GM21717 (cell line): ENCODE measurements around the gene PTPRK.

Experiments used
- ATAC-seq: cut with Tn5 transposase; IDR thresholded peaks from one replicate; pipeline ENCODE4 v1.9.1; 2021; ENCODE audit warnings: mild to moderate bottlenecking, moderate library complexity; ENCODE audit not compliant: unreplicated experiment

The PTPRK gene

DNA sequence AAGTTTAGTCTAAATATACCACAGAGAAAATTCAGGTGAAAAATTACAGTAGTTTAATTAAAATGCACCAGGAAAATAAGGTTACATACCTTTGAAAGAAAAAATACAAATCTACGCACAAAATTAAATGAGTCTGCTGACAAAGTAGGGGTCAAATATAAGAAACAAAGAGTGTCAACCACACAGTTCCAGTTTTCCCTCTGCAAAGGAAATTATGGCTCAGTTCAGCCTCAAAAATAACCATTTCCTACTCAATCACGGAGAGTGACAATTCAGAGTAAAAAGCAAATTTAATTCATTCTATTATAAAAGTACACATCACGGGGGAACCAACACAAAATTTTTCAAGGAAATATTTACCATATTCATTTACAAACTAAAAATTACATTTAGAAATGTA is 124.8 kb downstream of the PTPRK start:
- no peak for ATAC-seq

DNA sequence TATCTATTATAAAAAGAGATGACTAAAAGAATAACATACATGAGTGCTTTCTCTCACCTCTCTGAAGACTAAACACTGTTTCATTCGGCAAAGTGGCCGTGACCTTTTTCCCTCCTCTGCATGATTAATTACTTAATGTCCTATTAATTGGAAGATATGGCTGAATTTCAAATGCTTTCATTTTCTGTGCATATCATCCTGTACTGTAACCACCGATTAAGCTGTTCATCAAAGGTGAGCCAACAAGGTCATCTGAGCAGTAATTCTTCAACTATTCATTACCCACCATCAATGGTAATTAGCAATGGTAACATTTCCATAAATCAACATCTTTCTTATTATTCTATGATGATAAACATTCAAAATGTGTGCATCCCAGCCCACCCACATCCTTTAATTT is 125.2 kb downstream of the PTPRK start:
- no peak for ATAC-seq

DNA sequence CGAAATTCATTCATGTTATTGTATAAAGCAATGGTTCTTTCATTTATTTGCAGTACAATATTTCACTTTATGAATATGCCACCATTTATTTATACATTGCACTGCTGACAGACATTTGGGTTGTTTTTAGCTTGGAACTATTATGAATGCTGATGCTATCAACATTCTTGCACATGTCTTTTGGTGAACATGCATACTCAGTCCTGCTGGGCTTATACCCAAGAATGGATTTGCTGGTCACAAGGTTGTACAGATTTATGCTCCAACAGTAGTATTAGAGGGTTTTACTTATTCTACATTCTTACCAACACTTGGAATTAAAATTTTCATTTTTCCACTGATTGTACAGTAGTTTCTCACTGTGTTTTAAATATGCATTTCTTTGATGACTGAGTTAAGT is 126.2 kb downstream of the PTPRK start:
- no peak for ATAC-seq

DNA sequence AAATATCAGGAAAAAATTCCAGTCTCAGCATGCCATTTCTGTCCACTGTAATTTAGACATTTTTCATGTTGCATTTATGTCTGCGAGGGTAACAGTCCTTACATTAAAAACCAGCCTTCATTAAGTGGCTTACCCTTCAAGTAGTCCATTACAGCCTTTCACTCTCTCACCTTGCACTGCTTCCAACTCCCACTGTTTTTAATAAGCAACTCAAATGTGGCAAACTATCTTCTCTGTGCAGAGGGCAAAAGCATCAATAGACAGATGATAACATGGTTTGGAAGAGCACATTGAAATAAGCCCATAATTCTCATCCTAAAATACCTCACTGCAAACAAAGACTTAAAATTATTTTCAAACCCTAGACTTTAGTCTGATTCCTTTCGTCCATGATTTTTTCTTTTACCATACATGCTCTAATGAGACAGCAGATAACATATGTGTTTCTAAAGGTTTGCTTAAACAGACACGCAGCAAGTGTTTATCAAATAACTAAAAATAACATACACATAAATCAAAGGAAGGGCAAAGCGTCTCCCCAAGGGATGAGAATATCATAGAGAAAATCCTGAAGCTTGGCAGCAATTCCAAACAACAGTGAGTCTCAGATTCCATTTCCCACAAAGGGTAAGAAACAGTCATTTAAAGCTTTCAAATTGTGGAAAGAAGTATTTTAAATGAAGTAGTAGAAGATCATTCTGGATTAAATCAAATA is 130.4 kb downstream of the PTPRK start:
- no peak for ATAC-seq

DNA sequence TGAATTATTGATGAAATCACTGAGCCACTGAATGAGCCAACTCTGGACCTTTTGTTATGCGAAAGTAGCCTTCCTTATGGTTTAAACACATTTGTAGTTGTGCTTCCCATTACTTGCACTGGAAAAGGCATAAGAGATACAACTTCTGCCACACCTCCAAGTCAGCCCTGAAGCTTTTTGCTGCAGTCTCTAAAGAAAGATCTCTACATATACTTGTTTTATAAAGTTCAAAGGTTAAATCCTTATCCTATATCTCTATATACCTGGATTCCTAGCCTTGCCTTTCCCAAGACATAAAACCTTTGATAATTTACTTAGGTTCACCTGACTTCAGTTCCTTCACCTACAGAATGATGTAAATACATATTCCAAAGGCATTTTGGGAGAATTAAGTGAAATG is 132.0 kb downstream of the PTPRK start:
- ATAC-seq, result no peak

DNA sequence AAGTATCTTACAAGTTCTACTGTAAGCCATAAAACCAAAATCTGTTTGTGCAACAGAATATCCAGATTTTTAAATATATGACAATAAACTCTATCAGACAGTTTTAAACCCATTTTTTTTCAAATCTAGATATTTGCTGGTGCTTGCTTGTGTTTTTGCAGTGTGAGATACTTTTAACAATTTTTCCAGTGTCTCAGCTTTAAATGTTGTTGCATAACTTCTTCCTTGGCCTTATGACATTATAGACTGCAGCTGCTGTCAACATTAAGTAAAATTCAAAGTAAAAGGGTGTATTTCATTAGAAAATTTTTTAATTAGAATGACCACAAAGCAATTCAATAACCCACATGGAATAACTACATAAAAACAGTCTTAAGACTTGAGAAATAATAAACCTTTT is 139.5 kb downstream of the PTPRK start:
- ATAC-seq, result no peak

DNA sequence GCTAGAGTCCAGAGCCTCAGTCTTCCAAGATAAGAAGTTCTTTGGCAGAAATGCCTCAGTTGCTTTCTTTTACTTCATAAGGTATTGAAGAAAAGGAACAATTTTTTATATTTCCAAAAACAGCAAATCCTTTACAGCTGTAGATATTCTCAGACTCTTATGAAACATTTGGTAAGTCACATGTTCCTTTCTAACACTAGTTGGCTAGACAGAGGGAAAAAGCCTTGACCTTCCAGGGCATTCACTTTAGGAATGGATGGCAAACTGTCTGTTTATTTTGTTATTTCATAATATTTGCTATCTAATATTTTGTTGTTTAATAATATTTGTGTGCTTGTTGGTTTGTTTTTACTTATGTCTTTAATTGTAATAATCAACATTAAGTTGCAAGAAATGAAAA is 140.8 kb downstream of the PTPRK start:
- no peak for ATAC-seq

DNA sequence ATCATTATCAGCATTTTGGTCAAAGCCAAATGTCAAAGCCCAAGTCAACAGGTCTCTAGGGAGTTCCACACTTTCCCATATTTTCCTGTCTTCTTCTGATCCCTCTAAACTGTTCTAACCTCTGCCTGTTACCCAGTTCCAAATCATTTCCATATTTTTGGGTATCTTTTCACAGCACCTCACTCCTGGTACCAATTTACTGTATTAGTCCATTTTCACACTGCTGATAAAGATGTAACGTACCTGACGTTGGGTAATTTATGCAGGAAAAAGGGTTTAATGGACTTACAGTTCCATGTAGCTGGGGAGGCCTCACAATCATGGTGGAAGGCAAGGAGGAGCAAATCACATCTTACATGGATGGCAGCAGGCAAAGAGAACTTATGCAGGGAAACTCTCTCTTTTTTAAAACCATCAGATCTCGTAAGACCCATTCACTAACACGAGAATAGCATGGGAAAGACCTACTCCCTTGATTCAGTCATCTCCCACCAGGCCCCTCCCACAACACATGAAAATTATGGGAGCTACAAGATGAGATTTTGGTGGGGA is 143.4 kb downstream of the PTPRK start:
- no peak for ATAC-seq

DNA sequence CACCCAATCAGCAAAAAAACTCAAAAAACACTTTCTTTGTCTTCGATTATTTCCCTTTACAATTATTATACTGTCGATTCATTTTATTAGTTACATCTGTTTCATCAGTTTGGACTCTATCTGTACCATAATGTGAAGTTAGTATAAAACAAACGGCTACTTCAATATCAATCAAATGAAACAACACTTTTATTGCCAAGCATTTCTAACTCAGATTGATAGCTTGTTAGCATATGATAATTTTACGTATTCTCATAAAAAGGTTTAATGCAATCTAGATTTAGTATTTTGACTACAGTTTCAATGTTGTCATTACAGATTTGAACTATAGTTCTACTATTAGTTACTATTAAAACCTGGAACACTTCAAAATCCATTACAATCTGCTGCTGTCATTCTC is 149.3 kb downstream of the PTPRK start:
- no peak for ATAC-seq

DNA sequence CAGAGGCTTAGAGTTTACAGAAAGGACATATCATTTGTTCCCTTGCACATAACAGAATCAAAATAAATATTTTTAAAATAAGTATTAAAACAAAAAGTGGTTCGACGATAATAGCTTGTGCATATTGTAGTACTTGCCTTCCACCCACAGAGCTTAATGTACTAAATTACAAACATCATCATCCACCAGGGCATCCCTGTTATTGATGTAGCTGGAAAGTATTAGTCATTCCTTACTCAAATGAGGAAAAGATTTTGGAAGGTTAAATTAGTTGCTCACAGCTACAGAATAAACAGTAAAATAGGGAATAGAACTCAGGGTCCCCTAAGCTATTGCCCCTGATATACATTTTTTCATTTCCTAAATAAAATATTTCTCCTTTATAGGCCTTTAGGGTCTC is 150.3 kb downstream of the PTPRK start:
- no peak for ATAC-seq

DNA sequence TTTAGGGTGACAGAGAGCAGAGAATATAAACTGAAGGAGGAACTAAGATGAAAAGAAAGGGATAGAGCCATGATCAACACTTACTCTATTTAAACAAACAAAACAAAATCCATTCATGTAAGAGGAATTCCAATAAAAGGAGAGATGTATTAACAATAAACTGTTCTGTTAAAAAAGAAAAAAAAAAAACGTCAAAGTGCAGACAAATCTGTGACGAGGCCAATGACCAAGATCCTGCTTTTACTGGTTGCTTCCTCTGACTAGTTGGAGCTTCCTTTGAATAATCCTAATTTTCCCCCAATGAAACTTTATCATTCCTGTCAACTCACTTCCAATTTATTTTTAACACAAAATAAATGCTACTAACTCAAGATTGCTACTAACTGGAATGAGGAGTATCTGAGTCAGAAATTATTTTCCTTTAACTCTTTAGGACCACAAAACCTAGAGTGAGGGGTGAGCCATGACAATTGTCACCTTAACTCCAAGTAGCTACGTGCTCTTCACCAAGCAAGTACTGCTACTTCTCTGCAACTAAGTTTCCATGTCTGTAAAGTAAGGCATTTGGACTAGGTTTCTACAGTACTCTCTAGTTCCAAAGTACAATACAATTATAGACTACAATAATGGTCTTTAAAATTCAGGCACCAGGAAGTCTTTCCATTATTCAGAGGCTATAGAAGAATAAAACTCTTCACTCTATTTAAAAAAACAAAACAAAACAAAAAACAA is 152.0 kb downstream of the PTPRK start:
- ATAC-seq, result no peak

DNA sequence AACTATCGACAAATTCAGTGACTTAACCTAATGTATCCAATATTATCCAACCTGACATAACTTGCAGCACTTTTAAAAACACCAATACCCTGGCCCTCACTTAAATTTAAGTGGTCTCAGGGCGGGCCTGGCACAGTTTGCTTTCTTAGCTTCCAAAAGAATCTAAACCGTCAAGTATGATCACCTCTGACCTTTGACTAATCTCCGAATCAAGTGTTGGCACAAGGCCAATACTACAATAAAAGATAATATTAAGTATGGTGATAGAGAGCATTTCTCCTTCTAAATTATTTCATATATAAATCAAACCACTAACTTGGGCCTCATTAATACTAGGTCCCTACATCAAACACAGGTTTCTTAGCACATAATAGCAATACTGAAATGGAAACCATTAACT is 153.0 kb downstream of the PTPRK start:
- ATAC-seq, result no peak

DNA sequence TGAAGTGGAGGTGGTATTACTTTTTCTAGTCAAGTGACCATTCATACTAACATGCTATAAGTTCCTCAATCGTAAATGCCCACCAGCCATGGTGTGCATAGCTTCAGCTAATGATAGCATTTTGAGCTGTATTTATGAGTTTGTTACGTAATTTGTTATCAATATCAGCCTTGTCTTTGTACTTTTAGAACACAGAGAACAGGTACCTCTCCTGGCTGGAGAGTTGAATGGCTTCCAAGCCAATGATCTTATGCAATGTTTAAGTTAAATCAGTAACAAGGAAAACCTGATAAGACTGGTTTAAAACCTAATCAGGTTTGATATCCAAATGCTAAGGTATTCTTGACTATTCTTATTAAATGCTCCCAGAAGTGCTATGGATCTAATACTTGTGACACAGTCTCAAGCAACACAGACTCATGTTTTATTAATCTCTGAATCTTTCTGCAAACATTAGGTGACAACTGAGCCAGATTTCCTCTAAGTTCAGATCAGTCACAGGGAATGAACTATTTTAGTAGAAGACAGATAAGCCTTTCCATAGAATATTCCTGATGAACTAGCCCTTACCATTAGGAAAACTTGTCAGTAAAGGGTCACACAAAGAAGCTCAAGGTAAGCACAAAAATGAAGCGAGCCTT is 154.8 kb downstream of the PTPRK start:
- no peak for ATAC-seq

DNA sequence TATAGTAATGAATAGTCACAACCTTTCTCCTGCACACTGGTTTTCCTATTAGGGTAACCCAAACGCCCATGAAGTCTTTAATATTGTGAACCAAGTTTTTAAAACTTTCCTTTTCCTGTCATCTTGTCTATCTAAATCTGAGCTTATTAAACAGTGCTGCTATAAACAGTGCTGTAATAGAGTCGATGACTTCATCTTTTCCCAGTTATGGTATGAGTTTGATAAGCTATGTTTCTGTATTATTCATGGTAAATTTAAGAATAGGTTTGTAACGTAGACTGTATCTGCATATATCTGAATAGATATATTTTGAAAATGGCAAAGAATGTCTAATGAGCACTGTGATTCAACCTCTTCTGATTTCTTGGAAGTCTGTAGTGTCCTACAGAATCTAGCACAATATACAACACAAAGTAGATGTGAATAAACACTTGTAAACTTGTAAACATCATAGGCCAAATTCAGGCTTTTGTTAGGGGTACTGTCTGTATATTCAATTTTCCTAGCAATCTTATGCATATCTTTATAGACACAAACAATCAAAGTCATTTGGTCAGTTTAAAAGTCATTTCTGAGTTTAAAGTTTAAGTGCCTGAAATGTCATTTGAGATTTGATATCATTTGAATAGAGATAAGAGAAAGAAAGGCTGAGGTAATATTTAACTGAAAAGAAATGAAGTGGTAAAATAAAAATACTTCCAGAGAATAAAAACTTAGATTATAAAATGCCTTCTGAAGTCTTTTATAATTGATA is 155.5 kb downstream of the PTPRK start:
- ATAC-seq, result no peak

DNA sequence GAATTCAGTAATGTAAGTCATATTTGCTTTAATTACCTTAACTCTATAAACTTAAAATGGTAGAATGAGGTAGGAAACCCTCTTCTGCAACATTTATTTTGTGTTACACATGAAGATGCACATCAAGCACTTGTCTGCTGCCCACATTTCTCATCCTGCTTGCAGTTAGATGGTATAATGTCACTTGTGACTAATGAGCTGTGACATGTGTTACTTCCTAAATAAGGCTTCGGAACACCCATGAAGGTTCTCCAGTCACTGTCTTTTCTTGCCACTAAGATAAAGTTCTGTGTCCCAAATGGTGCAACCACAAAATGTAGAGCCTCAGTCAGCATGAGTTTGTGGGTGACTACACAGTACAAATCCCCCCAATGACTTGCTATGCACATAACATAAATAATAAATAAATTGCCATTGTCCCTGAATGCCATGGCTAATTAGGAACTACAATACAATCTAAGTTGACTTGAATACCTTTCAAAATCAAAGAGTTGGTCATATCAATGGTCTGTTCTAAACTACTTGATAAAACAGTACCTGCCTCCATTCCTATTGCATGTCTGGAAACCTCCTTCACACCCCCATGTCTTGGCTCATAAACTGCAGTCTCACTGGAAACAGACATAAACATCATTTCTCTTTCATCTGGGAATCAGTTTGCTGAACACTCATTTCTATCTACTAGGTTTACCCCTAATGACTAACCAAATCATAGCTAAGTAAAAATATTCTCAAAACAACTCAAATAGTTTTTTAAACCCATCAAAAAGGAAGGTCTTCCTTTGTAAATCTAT is 157.2 kb downstream of the PTPRK start:
- ATAC-seq, result no peak

DNA sequence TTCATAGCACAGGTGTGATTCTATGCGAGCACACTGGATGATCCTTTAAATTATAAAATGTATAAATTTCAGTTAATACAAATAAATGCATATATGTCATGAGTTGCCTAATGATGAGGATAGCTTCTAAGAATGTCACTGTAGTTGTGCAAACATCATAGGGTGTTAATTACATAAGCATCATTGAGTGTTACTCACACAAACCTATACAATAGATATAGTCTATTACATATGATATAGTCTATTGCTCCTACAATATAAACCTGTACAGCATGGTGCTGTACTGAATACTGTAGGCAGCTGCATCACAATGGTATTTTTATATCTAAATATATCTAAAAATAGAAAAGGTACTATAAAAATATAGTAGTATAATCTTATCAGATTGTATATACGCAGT is 159.0 kb downstream of the PTPRK start:
- no peak for ATAC-seq

DNA sequence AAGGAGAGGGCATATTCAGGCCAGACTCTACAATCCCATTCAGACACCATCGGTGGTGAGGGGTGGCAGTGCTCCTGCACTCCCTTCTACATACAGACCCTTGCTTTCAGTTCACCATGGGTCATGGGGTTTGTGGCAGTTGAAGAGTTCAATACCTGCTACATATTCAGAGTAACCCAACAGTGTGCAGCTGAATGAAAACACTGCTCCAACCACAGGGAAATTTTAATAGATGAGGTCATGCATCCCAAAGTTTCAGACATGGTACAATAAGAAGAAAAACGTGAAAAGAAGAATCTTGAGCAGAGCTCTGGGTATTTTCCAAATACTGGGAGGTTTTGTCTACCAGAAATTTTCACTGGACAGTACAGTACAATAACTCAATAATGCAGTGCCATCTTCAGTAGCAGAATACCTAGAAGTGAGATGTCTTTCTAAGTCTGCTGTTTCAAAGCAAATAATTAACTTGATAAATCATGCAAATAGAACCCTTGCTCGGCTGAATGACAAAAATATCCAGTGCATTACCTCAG is 162.1 kb downstream of the PTPRK start:
- ATAC-seq, result no peak

DNA sequence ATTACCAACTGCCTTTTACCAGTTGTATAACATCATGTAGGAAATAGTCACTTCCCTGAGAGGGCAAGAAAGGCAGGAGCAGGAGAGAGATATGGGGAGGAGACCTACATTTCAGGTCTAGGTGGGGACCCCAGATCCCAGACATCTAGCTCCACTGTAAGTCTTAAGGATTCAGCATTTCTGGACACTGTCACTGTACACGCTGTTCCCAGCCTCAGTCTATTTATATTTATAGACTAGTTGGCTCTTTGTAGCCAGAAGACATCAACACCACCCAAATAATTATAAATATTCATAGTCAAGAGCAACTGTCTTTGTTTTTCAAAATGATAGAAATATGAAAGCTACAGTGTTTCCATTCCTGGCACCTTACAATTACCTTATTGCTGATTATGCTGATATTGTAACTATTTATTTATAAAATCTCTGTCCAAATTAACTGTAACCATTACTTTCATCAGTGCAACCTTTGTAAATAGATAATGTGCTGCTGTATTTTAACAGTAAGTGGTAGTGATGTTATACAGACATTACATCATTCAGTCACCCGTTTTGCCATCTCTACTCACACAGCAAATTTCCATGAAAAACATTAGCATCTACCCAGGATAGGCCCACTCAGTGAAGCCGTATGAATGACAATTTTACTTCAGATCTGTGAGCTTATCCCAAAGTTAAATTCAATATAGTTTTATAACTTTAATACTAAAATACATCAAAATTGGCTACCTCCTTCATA is 162.8 kb downstream of the PTPRK start:
- no peak for ATAC-seq

DNA sequence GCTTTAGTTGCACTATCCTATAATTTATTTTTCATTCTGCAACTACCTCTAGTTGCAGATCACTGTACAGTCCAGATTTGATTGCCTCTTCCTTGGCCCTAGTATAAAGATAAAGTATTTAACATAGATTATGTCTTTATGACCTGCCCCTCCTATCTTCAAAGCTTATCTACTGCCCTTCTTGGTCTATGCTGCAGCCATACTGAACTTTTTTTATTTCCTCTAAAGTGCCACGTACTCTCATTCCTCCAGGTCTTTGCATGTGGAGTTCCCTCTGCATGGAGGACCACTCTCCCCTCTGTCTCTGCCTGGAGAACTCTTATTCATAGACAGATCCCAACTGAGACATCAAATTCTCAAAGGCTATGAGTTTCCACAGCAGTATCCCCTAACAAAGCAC is 168.0 kb downstream of the PTPRK start:
- ATAC-seq, result no peak

DNA sequence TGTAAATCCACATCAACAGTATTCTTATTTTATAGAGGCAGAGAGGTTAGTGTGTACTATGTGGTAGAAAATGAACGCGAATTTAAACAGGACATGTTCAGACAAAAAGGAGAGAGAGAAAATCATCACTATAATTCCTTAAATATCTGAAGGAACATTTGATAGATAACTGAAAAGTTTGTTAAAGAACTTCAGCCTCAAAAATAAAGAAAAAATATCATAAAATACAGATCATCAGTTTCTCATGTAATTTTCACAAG is 169.2 kb downstream of the PTPRK start:
- no peak for ATAC-seq
